NCI-H2107 treated with DMSO at 0.1 percent for 48 hours (cell line): Measurements from ENCODE around the gene CRYBB3.
A peak's percentile ranks its signal among the peaks of the same experiment; 100 is the strongest.
"Not testable (repeated sequence)": the region's sequence is repeated elsewhere in the genome, so short reads cannot be mapped to it uniquely, and the experiment has no call there.

ENCODE experiments used
- DNase-seq: peaks from one replicate; lab custom pipeline; 2025; ENCODE audit not compliant: unreplicated experiment; lab: John Stamatoyannopoulos, UW

CRYBB3 gene

GRCh38 chr22:25204547-25204946 lies 4.9 kb downstream of the CRYBB3 start:
- not testable (repeated sequence) for DNase-seq

- DNase-seq: no peak
These were observed 6.2 kb downstream of the CRYBB3 start for GRCh38 chr22:25205847-25206246.

DNA sequence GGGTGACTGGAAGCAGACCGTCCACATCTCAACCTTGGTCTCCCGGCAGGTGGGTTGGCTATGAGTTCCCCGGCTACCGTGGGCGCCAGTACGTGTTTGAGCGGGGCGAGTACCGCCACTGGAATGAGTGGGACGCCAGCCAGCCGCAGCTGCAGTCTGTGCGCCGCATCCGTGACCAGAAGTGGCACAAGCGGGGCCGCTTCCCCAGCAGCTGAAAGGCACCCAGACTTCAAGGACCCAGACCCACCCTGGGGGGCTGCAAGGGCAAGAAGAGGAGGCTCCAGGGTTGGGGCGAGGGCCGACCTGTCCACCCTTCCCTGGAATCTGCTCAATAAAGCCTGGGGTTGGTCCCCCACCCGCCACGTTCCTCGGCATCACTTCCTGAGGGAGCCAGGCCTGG lies 7.3 kb downstream of the CRYBB3 start:
- DNase-seq: no peak

GRCh38 chr22:25207553-25208157 lies 8.0 kb downstream of the CRYBB3 start:
- no peak for DNase-seq

GRCh38 chr22:25208328-25208727 lies 8.7 kb downstream of the CRYBB3 start:
- DNase-seq: no peak

- DNase-seq: no peak
These were observed 9.3 kb downstream of the CRYBB3 start for GRCh38 chr22:25208743-25209505.

- no peak for DNase-seq
These were observed 11.1 kb downstream of the CRYBB3 start for GRCh38 chr22:25210793-25211192.

DNA sequence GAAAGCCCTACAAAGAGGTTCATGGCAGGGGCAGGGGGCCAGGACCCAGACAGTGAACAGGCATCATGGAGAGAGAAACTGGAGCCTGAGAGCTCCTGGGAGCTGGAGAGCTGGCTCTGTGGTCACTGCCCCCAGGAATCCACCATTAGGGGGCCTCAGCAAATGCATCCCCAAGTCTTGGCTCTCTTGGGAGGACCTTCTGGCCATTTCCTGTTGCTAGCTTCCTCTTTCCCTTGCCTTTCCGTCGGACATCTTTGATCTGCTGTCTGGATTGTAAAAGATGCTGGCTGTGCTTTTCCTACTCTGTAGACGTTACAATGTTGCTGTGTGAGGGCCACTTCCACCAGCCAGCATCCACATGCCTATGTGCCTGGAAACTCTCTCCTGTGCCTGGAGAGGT lies 12.7 kb downstream of the CRYBB3 start:
- DNase-seq: no peak

DNA sequence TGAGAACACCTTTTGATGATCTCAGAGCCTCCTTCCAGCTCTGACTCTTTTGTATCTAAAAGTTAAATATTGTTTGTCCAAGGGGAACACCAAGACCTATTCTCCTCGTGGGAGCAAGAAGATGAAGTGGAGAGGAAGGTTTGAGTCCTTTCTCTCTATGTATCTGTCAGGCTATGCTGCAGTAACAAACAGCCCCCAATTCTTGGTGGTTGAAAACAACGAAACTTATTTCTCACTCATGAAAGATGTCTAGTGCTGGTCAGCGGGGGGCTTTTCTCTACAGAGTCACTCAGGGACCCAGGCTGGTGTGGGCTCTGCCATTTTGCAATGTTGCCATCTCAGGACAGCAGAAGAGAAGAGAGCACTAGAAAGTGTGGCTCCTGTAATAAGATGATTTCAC lies 13.6 kb downstream of the CRYBB3 start:
- no peak for DNase-seq

DNA sequence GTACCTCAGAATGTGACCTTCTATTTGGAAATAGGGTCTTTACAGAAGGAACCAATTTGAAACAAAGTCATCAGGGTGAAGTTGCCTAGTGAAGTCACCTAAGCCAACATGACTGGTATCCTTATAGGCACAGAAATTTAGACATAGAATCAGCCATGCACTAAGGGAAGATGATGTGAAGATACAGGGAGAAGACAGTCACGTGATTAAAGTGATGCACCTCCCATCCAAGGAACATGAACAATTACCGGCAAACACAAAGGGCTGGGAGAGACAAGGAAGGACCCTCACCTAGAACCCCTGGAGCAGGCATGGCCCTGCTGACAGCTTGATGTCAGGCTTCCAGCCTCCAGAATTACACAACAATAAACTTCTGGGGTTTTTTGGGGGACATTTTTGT lies 16.6 kb downstream of the CRYBB3 start:
- DNase-seq: no peak

- DNase-seq: no peak
These were observed 19.6 kb downstream of the CRYBB3 start, which contains the start of gene CRYBB2 for GRCh38 chr22:25219211-25219689. Gene CRYBB2, plus strand, starts transcription at chr22:25219639. Its CDS starts 1,791 bp downstream, at chr22:25221430.

DNA sequence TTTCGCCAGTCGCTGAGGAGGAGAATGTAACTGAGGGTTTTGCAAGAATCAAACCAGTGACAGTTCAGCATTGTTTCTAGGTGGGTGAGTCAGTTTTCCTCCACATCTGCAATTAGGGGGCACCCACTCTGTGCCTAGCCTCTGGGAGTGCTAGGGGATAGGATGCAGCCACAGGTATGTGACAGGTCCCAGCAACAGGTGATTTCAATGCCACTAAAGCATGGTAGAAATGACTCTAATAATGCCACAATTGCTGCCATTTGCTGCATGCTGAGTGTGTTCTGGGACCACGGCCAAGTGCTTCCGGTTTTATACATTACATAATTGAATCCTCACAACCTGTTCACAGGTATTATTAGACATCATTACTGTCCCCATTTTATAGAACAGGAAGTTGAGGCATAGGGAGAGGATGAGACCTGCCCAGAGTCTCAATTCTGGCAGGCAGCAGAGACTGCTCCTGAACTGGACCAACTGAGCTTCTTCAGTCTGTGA lies 20.3 kb downstream of the CRYBB3 start:
- DNase-seq: peak; percentile 26

DNA sequence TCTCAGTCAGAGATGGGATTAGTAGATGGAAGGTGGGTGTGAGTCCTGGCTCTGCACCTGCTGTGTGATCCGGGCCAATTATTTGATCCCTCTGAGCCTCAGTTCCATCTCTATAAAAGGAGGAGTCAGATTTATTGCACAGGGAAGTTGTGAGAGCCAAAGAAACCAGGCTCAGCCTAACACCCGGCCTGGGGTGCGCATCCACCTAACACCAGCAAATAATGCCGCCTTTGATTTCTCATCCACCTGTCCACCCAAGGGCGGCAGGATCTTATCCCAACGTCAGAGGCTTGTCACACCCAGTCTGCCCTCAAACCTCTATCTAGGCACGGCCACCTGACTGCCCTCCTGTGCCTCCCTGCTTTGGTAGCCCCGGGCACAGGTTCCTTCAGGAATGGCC lies 22.1 kb downstream of the CRYBB3 start:
- no peak for DNase-seq

DNA sequence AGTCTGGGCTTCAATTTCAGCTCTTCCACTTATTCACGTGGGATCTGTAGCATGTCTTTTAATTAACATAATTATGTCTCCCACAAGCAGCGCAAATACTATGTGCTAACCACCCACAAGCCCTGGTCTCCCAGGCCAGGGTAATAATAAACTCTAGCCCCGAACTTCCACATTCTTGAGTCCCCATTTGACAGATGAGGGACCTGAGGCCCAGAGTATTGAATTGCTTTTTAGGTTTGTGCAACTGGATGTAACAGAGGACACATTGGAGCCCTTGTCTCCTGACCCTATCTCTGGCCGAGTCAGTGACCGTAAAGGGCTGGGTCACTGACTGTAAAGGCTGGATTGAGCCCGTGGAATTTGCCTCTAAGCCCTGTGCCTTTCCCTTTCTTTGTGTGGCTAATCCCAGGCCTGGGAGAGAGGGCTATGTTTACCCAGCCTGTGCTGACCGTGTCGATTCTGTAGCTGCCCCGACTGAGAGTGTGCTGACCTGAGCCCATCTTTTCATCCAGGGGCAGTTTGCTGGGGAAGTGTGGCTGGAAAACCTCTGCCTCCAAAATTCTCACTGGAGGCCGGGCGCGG lies 23.7 kb downstream of the CRYBB3 start:
- no peak for DNase-seq

DNA sequence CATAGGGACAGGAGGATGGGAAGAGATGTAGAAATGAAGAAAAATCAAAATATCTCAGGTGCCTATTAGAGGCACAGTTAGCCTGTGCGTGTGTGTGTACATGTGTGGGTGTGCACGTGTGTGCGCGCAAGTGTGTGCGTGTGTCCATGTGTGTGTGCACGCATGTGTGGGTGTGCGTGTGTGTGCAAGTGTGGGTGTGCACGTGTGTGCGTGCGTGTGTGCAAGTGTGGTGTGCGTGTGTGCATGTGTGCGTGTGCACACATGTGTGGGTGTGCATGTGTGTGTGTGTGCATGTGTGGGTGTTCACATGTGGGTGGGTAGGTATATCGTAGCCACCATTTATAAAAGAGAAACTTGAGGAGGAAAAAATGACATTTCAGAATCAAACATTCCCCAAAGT lies 29.2 kb downstream of the CRYBB3 start:
- DNase-seq: no peak

GRCh38 chr22:25230760-25231159 lies 31.1 kb downstream of the CRYBB3 start:
- not testable (repeated sequence) for DNase-seq

DNA sequence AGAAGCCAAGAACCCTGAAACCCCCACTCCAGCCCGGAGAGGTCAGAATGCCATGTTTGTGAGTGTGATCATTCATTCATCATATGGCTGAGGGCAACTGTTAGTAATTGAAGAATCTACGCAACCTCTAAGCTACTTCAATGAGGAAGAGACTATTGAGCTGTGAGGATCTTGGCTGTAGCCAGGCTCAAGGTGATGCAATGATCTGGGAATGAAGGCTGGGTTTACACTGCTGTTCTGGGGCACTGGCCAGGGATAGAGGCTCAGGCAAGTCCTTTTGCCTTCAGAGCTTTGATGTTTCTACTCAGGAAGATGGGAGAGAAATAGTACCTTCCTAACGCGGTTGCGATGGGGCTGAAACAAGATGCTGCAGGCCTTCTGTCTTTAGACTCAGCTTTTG lies 32.6 kb downstream of the CRYBB3 start:
- no peak for DNase-seq

- DNase-seq: not testable (repeated sequence)
These were observed 34.0 kb downstream of the CRYBB3 start for GRCh38 chr22:25233706-25234105.

DNA sequence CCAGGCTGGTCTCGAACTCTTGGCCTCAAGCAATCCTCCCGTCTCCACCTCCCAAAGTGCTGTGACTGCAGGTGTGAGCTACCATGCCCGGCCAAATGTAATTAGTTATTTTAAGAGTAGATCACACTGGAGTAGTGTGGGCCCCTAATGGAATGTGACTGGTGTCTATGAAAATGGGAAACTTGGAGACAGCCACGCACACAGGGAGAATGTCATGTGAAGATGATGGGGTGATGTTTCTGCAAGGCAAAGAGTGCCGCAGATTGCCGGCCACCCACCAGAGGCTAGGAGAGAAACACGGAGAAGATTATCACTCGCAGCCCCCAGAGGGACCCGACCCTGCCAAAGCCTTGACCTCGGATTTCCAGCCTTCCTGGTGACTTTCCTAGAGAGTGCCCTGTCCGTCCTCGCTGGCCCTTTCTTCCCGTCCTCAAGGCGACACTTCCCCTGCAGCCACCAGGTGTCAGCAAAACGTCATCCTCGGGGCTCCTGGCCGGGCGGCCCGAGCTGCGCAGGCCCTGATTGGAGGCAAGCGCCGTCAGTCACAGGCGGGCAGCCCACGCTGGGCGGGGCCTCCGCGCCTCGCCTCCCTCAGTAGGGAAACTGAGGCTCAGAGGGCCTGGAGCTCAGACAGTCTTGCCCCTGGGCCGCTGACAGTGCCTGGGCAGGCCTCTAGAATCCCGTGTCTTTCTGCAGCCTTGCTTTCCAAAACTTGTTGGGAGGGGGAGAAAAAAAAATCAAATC lies 36.1 kb downstream of the CRYBB3 start:
- peak; percentile 21 for DNase-seq

- DNase-seq: no peak
These were observed 36.8 kb downstream of the CRYBB3 start for GRCh38 chr22:25236417-25236816.

DNA sequence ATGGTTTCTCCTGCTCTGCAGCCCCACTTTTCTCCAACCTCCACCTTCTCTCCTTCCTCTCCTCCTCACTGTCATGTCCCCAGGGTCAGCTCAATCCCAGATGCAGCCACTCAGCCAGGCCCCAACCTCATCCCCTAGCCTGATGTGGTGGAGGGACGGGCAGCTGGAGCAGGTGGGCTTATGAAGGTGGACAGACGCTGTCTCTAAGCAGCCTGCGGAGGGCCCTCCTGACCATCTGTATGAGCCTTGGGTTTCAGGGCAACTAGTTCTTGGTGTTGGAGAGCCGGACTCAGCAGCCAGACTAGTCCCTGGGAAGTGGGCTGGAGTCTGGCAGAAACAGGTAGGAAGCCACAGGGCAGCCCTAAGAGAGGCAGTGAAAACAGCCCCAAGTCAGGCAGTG lies 37.8 kb downstream of the CRYBB3 start:
- no peak for DNase-seq
